ENCODE results near the gene SBNO2. TPM values are rescaled to one million over a fixed set of nuclear protein-coding genes. Genes with fewer than 3 reads are reported as not detected.

Gene SBNO2
- 40.7 and 112 TPM in 2 replicates for total RNA-seq (ENCODE audit: low replicate concordance)

DNA sequence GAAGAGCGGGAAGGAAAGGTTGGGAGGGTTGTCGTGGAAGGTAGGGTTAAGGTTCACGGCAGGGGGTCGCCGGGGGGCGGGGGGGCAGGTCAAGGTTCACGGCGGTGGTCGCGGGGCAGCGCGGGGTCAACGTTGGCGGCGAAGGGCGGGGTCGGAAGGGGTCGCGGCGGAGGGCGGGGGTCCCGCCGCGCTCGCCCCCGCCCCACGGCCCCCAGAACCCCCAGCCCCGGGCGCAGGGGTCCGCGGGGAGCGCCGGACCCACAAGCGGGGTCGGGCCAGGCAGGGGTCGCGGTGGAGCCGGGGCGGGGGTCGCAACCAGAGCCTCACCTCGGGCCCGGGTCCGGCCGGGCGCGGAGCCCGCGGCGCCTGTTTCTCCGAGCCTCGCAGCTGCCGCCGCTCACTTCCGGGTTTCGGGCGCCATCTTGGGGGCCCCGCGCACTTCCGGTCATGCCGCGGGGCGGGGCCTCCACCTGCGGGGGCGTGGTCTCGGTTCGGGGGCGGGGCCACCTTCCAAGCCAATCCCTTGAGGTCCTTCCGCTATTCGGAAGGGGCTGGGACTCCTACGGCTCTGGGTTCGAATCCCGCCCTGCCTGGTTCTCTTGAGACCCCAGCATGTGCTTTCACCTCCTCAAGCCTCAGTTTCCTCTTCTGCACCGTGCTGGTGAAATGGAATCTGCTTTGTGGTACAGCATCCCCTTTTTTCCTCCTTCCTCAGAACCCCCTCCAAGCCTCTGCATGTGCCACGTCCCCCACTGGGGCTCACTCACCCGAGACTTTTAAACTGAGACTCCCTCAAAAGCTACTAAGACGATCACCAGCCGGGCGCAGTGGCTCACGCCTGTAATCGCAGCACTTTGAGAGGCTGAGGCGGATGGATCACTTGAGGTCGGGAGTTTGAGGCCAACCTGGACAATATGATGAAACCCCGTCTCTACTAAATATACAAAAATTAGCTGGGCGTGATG lies at the start of gene SBNO2:
SBNO2 (minus strand) TSS at position 424 of the 965 bp plus-strand sequence. CDS start 19,992 bp downstream, outside the sequence.

GRCh38 chr19:1205114-1206099 lies 31.3 kb upstream of the SBNO2 start, which contains the start of gene STK11:
Gene STK11 (plus strand): TSS chr19:1205778. CDS start chr19:1206914, 1,136 bp downstream.

GRCh38 chr19:1103708-1104310 lies 70.3 kb downstream of the SBNO2 start, which contains the start of gene GPX4:
Gene GPX4 (plus strand): TSS chr19:1103994. CDS start chr19:1104044, 50 bp downstream.

DNA sequence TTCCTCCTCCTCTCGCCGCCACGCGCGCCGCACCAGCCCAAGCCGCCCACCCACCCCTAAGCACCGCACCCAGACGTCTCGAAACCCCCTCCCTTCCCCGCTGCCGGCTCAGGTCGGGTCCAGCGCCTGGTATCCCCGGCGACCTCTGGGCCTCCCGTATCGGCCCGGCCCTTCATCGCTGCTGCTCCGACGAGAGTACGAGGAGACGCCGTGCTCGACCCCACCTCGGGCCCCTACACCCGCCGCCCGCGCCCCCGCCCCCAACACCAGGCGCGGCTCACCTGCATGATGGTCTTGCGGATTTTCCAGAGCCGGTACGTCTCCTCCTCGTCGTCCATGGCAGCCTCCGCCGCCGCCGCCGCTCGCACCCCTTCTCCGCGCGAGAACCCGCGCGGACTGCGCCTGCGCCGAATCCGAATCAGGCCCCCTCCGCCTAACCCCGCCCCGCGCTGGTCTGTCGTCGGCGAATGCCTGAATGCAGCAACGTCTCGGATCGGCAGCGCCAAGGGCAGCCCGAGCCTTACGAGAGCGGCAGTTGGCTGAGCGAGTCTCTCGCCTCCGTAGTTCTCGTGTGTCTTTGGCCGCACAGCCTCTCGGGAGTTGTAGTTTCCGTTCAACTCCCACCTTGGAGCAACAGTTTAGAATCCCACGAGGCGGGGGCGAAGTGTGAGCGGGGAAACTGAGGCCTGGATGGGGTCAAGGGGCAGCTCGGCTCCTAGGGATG lies 78.9 kb downstream of the SBNO2 start, which contains the start of gene POLR2E:
POLR2E (minus strand) TSS at position 398 of the 724 bp plus-strand sequence; CDS start at position 338, 60 bp downstream.

GRCh38 chr19:1066748-1067340 lies 107.2 kb downstream of the SBNO2 start, which contains the start of gene ARHGAP45:
Gene ARHGAP45 (plus strand): TSS chr19:1067167. CDS start chr19:1067406, 239 bp downstream.

Other genes with a start within 250 kb of the SBNO2 start
- 7.6 and 15.2 TPM in 2 replicates for gene ARID3A, start 248.2 kb downstream of the SBNO2 start, total RNA-seq (ENCODE audit: low replicate concordance)
- 37.1 and 127 TPM in 2 replicates for gene WDR18, start 189.9 kb downstream of the SBNO2 start, total RNA-seq (ENCODE audit: low replicate concordance)
- gene GRIN3B, start 173.8 kb downstream of the SBNO2 start, total RNA-seq (ENCODE audit: low replicate concordance): 0.23 and 0.45 TPM in 2 replicates
- 41.3 and 58.0 TPM in 2 replicates for gene TMEM259, start 153.1 kb downstream of the SBNO2 start, total RNA-seq (ENCODE audit: low replicate concordance)
- gene RNU6-2, start 152.7 kb downstream of the SBNO2 start, total RNA-seq (ENCODE audit: low replicate concordance): not detected in 2 replicates
- 268 and 324 TPM in 2 replicates for gene CNN2, start 147.7 kb downstream of the SBNO2 start, total RNA-seq (ENCODE audit: low replicate concordance)
- gene ABCA7, start 134.2 kb downstream of the SBNO2 start, total RNA-seq (ENCODE audit: low replicate concordance): 2.2 and 8.4 TPM in 2 replicates
- gene ARHGAP45, start 107.1 kb downstream of the SBNO2 start, total RNA-seq (ENCODE audit: low replicate concordance): 0.82 and 4.7 TPM in 2 replicates
- gene POLR2E, start 78.9 kb downstream of the SBNO2 start, total RNA-seq (ENCODE audit: low replicate concordance): 127 and 132 TPM in 2 replicates
- 382 and 1,065 TPM in 2 replicates for gene GPX4, start 70.3 kb downstream of the SBNO2 start, total RNA-seq (ENCODE audit: low replicate concordance)
- gene STK11, start 31.5 kb upstream of the SBNO2 start, total RNA-seq (ENCODE audit: low replicate concordance): 77.6 and 112 TPM in 2 replicates
- gene CBARP, start 63.7 kb upstream of the SBNO2 start, total RNA-seq (ENCODE audit: low replicate concordance): 0.82 and 1.1 TPM in 2 replicates
- 36.6 and 63.1 TPM in 2 replicates for gene ATP5F1D, start 67.5 kb upstream of the SBNO2 start, total RNA-seq (ENCODE audit: low replicate concordance)
- 2.8 and 15.9 TPM in 2 replicates for gene MIDN, start 74.3 kb upstream of the SBNO2 start, total RNA-seq (ENCODE audit: low replicate concordance)
- gene CIRBP, start 95.1 kb upstream of the SBNO2 start, total RNA-seq (ENCODE audit: low replicate concordance): 148 and 327 TPM in 2 replicates
- gene FAM174C, start 101.3 kb upstream of the SBNO2 start, total RNA-seq (ENCODE audit: low replicate concordance): 8.4 and 17.5 TPM in 2 replicates
- gene EFNA2, start 111.6 kb upstream of the SBNO2 start, total RNA-seq (ENCODE audit: low replicate concordance): not detected in 2 replicates
- gene NDUFS7, start 209.6 kb upstream of the SBNO2 start, total RNA-seq (ENCODE audit: low replicate concordance): 51.4 and 87.2 TPM in 2 replicates
- 29.8 and 36.3 TPM in 2 replicates for gene GAMT, start 227.3 kb upstream of the SBNO2 start, total RNA-seq (ENCODE audit: low replicate concordance)
- gene DAZAP1, start 233.3 kb upstream of the SBNO2 start, total RNA-seq (ENCODE audit: low replicate concordance): 22.8 and 53.7 TPM in 2 replicates